HUES64 (cell line): ENCODE data around the gene TMOD3.
"Not testable (repeated sequence)": the region's sequence is repeated elsewhere in the genome, so short reads cannot be mapped to it uniquely, and the experiment has no call there.

Experiments used
- H3K27ac ChIP-seq: 2 replicates; pipeline ENCODE4 v1.7.0; 2013; ENCODE audit warnings: low read depth, low read length, inconsistent platforms
- H3K27me3 ChIP-seq: 2 replicates; pipeline ENCODE4 v1.6.1; 2013; ENCODE audit warnings: mild to moderate bottlenecking, low read length; ENCODE audit not compliant: insufficient read depth
- H3K36me3 ChIP-seq: 2 replicates; pipeline ENCODE4 v1.6.1; 2013; ENCODE audit warnings: mild to moderate bottlenecking, low read length; ENCODE audit not compliant: insufficient read depth
- H3K4me1 ChIP-seq: 2 replicates; pipeline ENCODE4 v1.6.1; 2013; ENCODE audit warnings: mild to moderate bottlenecking, low read length, moderate library complexity; ENCODE audit not compliant: insufficient read depth
- H3K4me3 ChIP-seq: 2 replicates; pipeline ENCODE4 v1.5.1; 2013; ENCODE audit warnings: mild to moderate bottlenecking, low read length, moderate library complexity
- H3K9ac ChIP-seq: 2 replicates; pipeline ENCODE4 v1.6.1; 2013; ENCODE audit warnings: mild to moderate bottlenecking, low read depth, low read length
- H3K9me3 ChIP-seq: 2 replicates; pipeline ENCODE4 v1.6.1; 2013; ENCODE audit warnings: low read depth, low read length; ENCODE audit not compliant: insufficient read depth
- WGBS: fragments of 150-250, 120-280 bp; methylation state at CpG from one replicate; pipeline ENCODE4 v1.1.7; 2013; ENCODE audit warnings: missing lambda C conversion rate; 5-methylcytosine and 5-hydroxymethylcytosine counted together

The TMOD3 gene

GRCh38 chr15:51884041-51884440 lies 54.6 kb downstream of the TMOD3 start:
- Histone ChIP-seq H3K36me3 (peaks cover 14% of the 10 kb centered on the region), H3K4me3 (no peak overlapping the region), H3K27me3 (no peaks in the 10 kb centered on the region), H3K9ac (no peak overlapping the region), H3K9me3 (no peaks in the 10 kb centered on the region), H3K27ac (no peak overlapping the region), H3K4me1 (no peaks in the 10 kb centered on the region; the same call in 1 of the 2 replicates)
- 91% methylated on average over 1 of the region's 1 CpG for WGBS

GRCh38 chr15:51884517-51885236 lies 55.2 kb downstream of the TMOD3 start:
- Histone ChIP-seq H3K9me3 (no peaks in the 10 kb centered on the region), H3K27me3 (no peaks in the 10 kb centered on the region), H3K4me3 (no peak overlapping the region), H3K4me1 (no peaks in the 10 kb centered on the region; the same call in 1 of the 2 replicates), H3K27ac (no peak overlapping the region), H3K36me3 (peaks cover 18% of the 10 kb centered on the region), H3K9ac (no peak overlapping the region)

- H3K4me1 ChIP-seq, H3K9ac ChIP-seq, H3K4me3 ChIP-seq, H3K27ac ChIP-seq, H3K9me3 ChIP-seq, H3K27me3 ChIP-seq: not testable (repeated sequence)
- peaks cover 22% of the 10 kb centered on the region for H3K36me3 ChIP-seq
- 97% methylated on average over 32 of the region's 32 CpGs for WGBS
Observed at GRCh38 chr15:51885758-51886157, 56.3 kb downstream of the TMOD3 start.

- Histone ChIP-seq H3K27me3 (no peaks in the 10 kb centered on the region), H3K9ac (no peak overlapping the region), H3K27ac (no peak overlapping the region), H3K4me1 (no peaks in the 10 kb centered on the region; the same call in 1 of the 2 replicates), H3K4me3 (no peak overlapping the region), H3K9me3 (no peaks in the 10 kb centered on the region), H3K36me3 (peaks cover 26% of the 10 kb centered on the region)
- 95% methylated on average over 7 of the region's 9 CpGs for WGBS
Observed at GRCh38 chr15:51887887-51888592, 58.6 kb downstream of the TMOD3 start.

- 79% methylated on average over 2 of the region's 2 CpGs for WGBS
- Histone ChIP-seq H3K9ac (no peak overlapping the region), H3K36me3 (peaks cover 26% of the 10 kb centered on the region)
Observed at GRCh38 chr15:51888593-51889195, 59.2 kb downstream of the TMOD3 start.

GRCh38 chr15:51889486-51889885 lies 60.0 kb downstream of the TMOD3 start:
- no peak overlapping the region for H3K9ac ChIP-seq
- 100% methylated on average over 1 of the region's 2 CpGs for WGBS
- no peaks in the 10 kb centered on the region for H3K27me3 ChIP-seq
- H3K27ac ChIP-seq: no peak overlapping the region
- peaks cover 34% of the 10 kb centered on the region for H3K36me3 ChIP-seq
- H3K4me1 ChIP-seq: no peaks in the 10 kb centered on the region; the same call in 1 of the 2 replicates
- no peaks in the 10 kb centered on the region for H3K9me3 ChIP-seq
- H3K4me3 ChIP-seq: no peak overlapping the region

More at GRCh38 chr15:51888593-51889195, 59.2 kb downstream of the TMOD3 start:
- Histone ChIP-seq H3K27me3 (no peaks in the 10 kb centered on the region), H3K9me3 (no peaks in the 10 kb centered on the region), H3K27ac (no peak overlapping the region), H3K4me3 (no peak overlapping the region), H3K4me1 (no peaks in the 10 kb centered on the region; the same call in 1 of the 2 replicates)

- no peaks in the 10 kb centered on the region for H3K9me3 ChIP-seq
- peaks cover 16% of the 10 kb centered on the region; the same call in 1 of the 2 replicates for H3K4me1 ChIP-seq
- no peak overlapping the region for H3K27ac ChIP-seq
- H3K4me3 ChIP-seq: no peak overlapping the region
- H3K9ac ChIP-seq: no peak overlapping the region
- 96% methylated on average over 3 of the region's 3 CpGs for WGBS
- peaks cover 48% of the 10 kb centered on the region for H3K36me3 ChIP-seq
- H3K27me3 ChIP-seq: no peaks in the 10 kb centered on the region
Observed at GRCh38 chr15:51904421-51904820, 75.0 kb downstream of the TMOD3 start.

- Histone ChIP-seq H3K9me3 (no peaks in the 10 kb centered on the region), H3K4me3 (no peak overlapping the region), H3K9ac (no peak overlapping the region), H3K4me1 (peaks cover 16% of the 10 kb centered on the region; the same call in 1 of the 2 replicates), H3K36me3 (peaks cover 44% of the 10 kb centered on the region), H3K27ac (no peak overlapping the region), H3K27me3 (no peaks in the 10 kb centered on the region)
- WGBS: 76% methylated on average over 4 of the region's 4 CpGs
Observed at GRCh38 chr15:51904931-51905330, 75.5 kb downstream of the TMOD3 start.

- peaks cover 32% of the 10 kb centered on the region for H3K36me3 ChIP-seq
- no peak overlapping the region for H3K9ac ChIP-seq
- no peaks in the 10 kb centered on the region for H3K27me3 ChIP-seq
- no peak overlapping the region for H3K4me3 ChIP-seq
- H3K9me3 ChIP-seq: no peaks in the 10 kb centered on the region
- no peak overlapping the region for H3K27ac ChIP-seq
- peaks cover 16% of the 10 kb centered on the region; the same call in 1 of the 2 replicates for H3K4me1 ChIP-seq
- WGBS: 80% methylated on average over 8 of the region's 8 CpGs
Observed at GRCh38 chr15:51907136-51907862, 77.8 kb downstream of the TMOD3 start.

GRCh38 chr15:51908316-51908715 lies 78.9 kb downstream of the TMOD3 start:
- peaks cover 31% of the 10 kb centered on the region for H3K36me3 ChIP-seq
- H3K27me3 ChIP-seq: no peaks in the 10 kb centered on the region
- no peak overlapping the region for H3K9ac ChIP-seq
- H3K4me3 ChIP-seq: no peak overlapping the region
- H3K9me3 ChIP-seq: no peaks in the 10 kb centered on the region
- no peak overlapping the region for H3K27ac ChIP-seq
- H3K4me1 ChIP-seq: peaks cover 16% of the 10 kb centered on the region; the same call in 1 of the 2 replicates
- WGBS: 88% methylated on average over 1 of the region's 1 CpG
